Measurements from ENCODE around the gene TOB1.

Gene TOB1

DNA sequence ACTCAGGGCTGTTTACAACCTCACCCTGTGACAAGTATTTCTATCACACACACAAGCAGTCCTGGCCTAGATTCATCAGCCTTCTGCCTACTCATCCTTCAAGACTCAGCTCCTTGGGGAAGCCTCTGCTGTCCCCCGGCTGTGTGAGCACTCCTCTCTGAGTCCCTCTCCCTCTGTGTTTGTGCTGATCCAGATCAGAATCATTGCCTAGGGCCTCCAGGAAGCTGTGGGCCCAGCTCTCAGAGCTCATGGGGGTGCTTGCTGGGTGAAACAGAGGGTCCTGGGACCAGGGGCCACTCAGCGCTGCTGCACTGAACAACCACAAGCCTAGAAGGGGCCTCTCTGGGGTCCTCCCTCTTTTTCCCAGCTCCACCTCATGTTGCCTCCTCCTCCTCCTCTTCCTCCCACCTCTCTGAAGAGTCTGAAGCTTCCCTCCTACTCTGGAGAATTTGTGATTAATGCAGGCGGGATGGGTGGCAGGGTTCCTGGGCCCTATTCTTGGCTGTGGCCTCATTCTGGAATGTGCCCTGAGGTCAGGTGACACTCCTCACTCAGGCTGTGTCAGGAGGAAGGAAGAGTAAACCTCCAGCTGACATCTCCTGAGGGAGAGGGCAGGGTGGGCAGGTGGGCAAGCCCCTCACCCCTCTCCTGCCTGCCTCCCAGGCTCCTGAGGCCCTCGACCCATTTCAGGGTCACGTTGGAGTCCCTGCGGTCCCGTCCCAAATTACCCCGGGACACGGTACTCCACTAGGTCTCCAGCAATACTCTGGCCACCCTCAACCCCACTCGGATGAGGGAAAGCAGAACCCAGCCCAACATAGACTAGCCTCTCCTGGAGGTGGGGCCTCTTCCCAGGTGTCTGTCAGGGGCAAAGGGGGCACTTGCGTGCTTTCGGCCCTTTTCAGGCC lies 20.7 kb downstream of the TOB1 start:
- Histone ChIP-seq H3K27me3 (no peaks in the 10 kb centered on the region), H3K4me1 (peaks cover 0 to 10% (median 0%) of the 10 kb centered on the region in 4 donors), H3K27ac (no peak overlapping the region), H3K36me3 (no peaks in the 10 kb centered on the region), H3K9me3 (no peaks in the 10 kb centered on the region), H3K4me3 (no peak overlapping the region)
- TF ChIP-seq, protein P1, sequence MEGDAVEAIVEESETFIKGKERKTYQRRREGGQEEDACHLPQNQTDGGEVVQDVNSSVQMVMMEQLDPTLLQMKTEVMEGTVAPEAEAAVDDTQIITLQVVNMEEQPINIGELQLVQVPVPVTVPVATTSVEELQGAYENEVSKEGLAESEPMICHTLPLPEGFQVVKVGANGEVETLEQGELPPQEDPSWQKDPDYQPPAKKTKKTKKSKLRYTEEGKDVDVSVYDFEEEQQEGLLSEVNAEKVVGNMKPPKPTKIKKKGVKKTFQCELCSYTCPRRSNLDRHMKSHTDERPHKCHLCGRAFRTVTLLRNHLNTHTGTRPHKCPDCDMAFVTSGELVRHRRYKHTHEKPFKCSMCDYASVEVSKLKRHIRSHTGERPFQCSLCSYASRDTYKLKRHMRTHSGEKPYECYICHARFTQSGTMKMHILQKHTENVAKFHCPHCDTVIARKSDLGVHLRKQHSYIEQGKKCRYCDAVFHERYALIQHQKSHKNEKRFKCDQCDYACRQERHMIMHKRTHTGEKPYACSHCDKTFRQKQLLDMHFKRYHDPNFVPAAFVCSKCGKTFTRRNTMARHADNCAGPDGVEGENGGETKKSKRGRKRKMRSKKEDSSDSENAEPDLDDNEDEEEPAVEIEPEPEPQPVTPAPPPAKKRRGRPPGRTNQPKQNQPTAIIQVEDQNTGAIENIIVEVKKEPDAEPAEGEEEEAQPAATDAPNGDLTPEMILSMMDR (IDR thresholded peaks at IDR 0.05): no peak
- peak in 1 of 2 donors; percentile 50 for DNase-seq
- intact Hi-C loops (cut with DNase I; ENCODE audit: low total_unique reads): loop anchor here (10.0 kb wide), 2 partner anchors 209 to 309 kb away; partner anchors contain the start of gene NME1

DNA sequence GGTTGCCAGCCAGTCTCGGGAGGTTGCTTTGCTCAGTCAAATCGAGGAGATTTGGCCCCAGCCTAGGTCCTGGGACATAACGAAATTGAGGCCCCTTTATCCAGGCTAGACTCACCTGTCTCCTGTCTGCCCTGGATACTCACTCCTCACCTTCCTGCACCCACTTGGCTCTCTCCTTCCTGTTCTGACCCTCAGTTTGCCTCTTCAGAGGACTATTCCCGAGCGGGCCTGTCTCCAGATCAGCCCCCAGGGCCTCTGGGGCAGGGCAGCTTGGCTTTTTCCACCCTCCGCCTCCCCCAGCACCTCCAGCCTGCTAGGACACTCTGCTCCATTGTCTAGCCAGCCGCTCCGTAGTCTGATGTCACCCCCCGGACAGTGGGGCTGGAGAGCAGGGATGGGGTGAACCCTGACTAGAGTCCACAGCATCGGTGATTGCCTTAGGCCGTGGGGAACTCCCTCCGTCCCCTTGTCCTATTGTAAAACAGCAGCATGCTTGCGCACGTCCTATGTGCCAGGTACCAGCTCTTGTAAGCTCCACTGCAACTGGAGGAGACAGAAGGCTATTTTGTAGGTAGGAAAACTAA lies 21.9 kb downstream of the TOB1 start:
- no peaks in the 10 kb centered on the region for H3K9me3 ChIP-seq
- no peak overlapping the region for H3K4me3 ChIP-seq
- no peak overlapping the region for H3K27ac ChIP-seq
- peaks cover 0 to 10% (median 0%) of the 10 kb centered on the region in 4 donors for H3K4me1 ChIP-seq
- TF ChIP-seq, protein P1 (IDR thresholded peaks at IDR 0.05): no peak
- H3K27me3 ChIP-seq: no peaks in the 10 kb centered on the region
- intact Hi-C loops (cut with DNase I; ENCODE audit: low total_unique reads): loop anchor here (5.0 to 10.0 kb wide), 3 partner anchors 211 to 311 kb away; partner anchors contain the start of genes NME1 and SPATA20
- peak in 1 of 2 donors; percentile 50 for DNase-seq
- no peaks in the 10 kb centered on the region for H3K36me3 ChIP-seq

DNA sequence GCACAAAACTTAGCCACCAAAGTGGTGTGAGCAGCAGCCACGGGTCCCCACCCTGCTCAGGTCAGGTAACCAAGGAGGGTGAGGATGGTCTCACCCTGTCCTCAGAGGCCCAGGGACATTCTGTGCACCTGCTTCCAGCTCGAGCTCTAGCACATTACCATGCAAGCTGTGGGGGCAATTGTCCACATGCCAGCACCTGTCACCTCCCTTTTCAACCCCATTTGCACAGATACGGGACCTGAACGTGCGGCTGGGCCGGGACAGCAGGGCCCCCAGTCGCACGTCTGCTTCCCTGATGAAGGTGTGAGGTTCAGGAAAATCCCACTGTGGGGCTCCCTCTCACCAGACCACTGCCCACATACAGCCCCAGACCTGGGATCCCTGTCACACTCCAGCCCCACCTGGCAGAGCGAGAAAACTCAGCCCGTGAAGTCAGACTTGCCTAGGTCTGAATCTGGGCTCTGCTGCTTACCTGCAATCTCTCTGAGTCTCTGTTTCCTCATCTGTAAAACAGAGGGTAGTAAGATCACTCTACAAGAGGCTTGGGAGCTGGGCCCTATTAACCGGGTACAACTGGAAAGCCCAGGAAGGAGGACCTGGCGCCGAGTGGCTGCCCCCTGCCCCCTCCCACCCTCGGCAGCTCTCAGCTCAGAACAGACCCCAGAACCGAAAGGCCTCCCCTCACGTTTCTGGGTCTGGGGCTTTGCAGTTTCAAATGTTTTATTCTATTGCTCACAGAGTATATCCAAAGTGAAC lies 22.8 kb downstream of the TOB1 start:
- no peaks in the 10 kb centered on the region for H3K27me3 ChIP-seq
- intact Hi-C loops (cut with DNase I; ENCODE audit: low total_unique reads): loop anchor here (5.0 to 10.0 kb wide), 3 partner anchors 211 to 311 kb away; partner anchors contain the start of genes NME1 and SPATA20
- no peaks in the 10 kb centered on the region for H3K9me3 ChIP-seq
- no peak overlapping the region for H3K27ac ChIP-seq
- TF ChIP-seq, protein P1 (IDR thresholded peaks at IDR 0.05): no peak
- H3K36me3 ChIP-seq: no peaks in the 10 kb centered on the region
- H3K4me1 ChIP-seq: peaks cover 0 to 10% (median 0%) of the 10 kb centered on the region in 4 donors
- DNase-seq: peak in 1 of 2 donors; percentile 62
- no peak overlapping the region for H3K4me3 ChIP-seq

DNA sequence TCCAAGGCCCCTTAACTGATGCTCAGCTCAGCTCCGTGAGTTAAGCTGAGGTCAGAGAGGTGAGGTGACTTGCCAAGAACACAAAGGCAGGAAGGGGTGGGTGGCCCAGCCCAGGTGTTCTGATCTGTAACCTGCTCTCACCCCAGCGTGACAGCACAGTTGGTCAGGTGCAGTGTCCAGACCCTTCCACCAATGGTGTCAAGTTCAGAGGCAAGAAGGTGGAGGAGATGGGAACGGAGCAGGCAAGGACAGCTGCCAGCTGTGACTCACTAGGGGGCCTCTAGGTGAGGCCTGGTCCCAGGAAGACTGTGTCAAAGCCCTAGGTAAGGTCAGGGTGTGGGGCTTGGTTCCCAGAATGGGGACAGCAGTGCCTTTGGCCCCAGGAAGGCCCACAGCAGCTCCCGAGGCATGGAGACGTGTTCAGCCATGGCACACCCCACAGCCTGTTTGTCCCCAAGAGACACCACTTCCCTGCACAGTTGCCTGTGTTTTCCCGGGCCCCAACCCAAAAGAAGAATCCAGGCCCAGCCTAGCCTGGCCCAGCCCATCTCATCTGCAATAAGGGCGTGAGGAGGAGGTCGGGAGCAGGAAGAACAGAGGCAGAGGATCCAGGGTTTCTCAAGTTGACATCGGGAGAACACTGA lies 23.5 kb downstream of the TOB1 start:
- no peaks in the 10 kb centered on the region for H3K36me3 ChIP-seq
- intact Hi-C loops (cut with DNase I; ENCODE audit: low total_unique reads): loop anchor here (5.0 to 10.0 kb wide), 3 partner anchors 212 to 312 kb away; partner anchors contain the start of genes NME1 and SPATA20
- no peak overlapping the region for H3K4me3 ChIP-seq
- no peaks in the 10 kb centered on the region for H3K9me3 ChIP-seq
- H3K27ac ChIP-seq: no peak overlapping the region
- DNase-seq: peak in 1 of 2 donors; percentile 51
- no peaks in the 10 kb centered on the region for H3K27me3 ChIP-seq
- H3K4me1 ChIP-seq: peaks cover 0 to 10% (median 0%) of the 10 kb centered on the region in 4 donors
- TF ChIP-seq, protein P1 (IDR thresholded peaks at IDR 0.05): no peak

DNA sequence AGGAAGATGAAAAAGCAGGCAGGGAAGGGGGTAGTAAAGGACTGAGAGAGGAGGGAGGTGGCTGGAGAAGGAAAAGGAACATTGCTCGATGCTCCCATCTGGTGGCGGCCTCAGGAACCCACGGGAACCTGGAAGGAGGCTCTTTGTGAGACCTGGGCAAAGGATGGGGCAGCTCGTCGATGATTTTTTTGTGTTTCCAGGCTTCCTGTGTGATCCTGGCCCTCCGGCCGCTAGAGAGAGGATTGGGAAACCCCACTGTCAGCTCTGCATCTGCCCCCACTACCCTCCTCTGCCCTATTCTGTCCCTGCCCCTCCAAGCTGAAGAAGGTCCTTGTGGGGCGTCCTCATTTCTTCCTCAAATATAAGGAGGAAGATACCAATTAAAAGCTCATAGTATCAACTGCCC lies 24.2 kb downstream of the TOB1 start:
- Histone ChIP-seq H3K27ac (no peak overlapping the region), H3K36me3 (no peaks in the 10 kb centered on the region), H3K4me3 (no peak overlapping the region), H3K4me1 (peaks cover 0 to 10% (median 0%) of the 10 kb centered on the region in 4 donors), H3K27me3 (no peaks in the 10 kb centered on the region), H3K9me3 (no peaks in the 10 kb centered on the region)
- TF ChIP-seq, protein P1 (IDR thresholded peaks at IDR 0.05): peak; percentile 76 to 81
- peak; percentile 59 to 76 for DNase-seq
- intact Hi-C loops (cut with DNase I; ENCODE audit: low total_unique reads): loop anchor here (2.0 to 10.0 kb wide), 4 partner anchors 59 to 313 kb away; partner anchors contain the start of genes NME1 and SPATA20
